Measurements from ENCODE around the gene ITGAL. TPM values are rescaled to one million over a fixed set of nuclear protein-coding genes. Genes with fewer than 3 reads are reported as not detected.
A peak's percentile ranks its signal among the peaks of the same experiment; 100 is the strongest.

The ITGAL gene
- total and polyA plus RNA-seq, 2 of the 8 experiments (the other 6 are each of a cell fraction or from before 2014, with no cell fraction given), result not detected

- peak; percentile 55 to 59 for TF ChIP-seq RAD21 (IDR thresholded peaks at IDR 0.05 in 1 of 2, conservative IDR thresholded peaks at IDR 0.05 in 1 of 2; ENCODE audit: low read depth in 2 of 2, low read length in 2 of 2)
- no peak for TF ChIP-seq GTF2F1 (IDR thresholded peaks at IDR 0.05; ENCODE audit: borderline replicate concordance, low read depth, low read length)
- no peak for TF ChIP-seq RXRA (IDR thresholded peaks at IDR 0.05; ENCODE audit: insufficient read depth, low read depth, low read length)
- TF ChIP-seq RBBP5 (IDR thresholded peaks at IDR 0.05; ENCODE audit: borderline replicate concordance, low read depth, low read length), result no peak
- no peak for TF ChIP-seq TEAD4 (IDR thresholded peaks at IDR 0.05; ENCODE audit: low read depth, low read length)
- no peak for TF ChIP-seq TCF12 (IDR thresholded peaks at IDR 0.05; ENCODE audit: low read depth, low read length)
- 0 out of 4 replicates have a peak, but pooled peaks of 1 of the 2 experiments have one; percentile 74 for TF ChIP-seq SIN3A (conservative IDR thresholded peaks at IDR 0.05 in 1 of 2, IDR thresholded peaks at IDR 0.05 in 1 of 2; ENCODE audit: low read depth in 1 of 2, low read length in 2 of 2)
- TF ChIP-seq JUND (IDR thresholded peaks at IDR 0.05; ENCODE audit: low read length), result no peak
- TF ChIP-seq HDAC6 (IDR thresholded peaks at IDR 0.05; ENCODE audit: low read depth, low read length), result no peak
- no peak for TF ChIP-seq RFX5 (IDR thresholded peaks at IDR 0.05; ENCODE audit: borderline replicate concordance, low read depth, low read length)
- TF ChIP-seq BRCA1 (IDR thresholded peaks at IDR 0.05; ENCODE audit: low read depth, low read length), result no peak
- TF ChIP-seq CBX8 (IDR thresholded peaks at IDR 0.05; ENCODE audit: borderline replicate concordance, low read depth, low read length), result no peak
Measured at GRCh38 chr16:30535777-30536190, 63.2 kb downstream of the ITGAL start (continued).
